ENCODE data around the gene XPO1.

GRCh38 chr2:61443342-61444041, 94.7 kb downstream of the XPO1 start:
- TF ChIP-seq CTCF (conservative IDR thresholded peaks at IDR 0.05 in 1 of 2, IDR thresholded peaks at IDR 0.05 in 1 of 2; ENCODE audit: low read depth in 1 of 2, low read length in 2 of 2), result no peak
- TF ChIP-seq EZH2 (IDR thresholded peaks at IDR 0.05; ENCODE audit: low read length, missing control alignments), result no peak

Measured in fibroblast of lung (primary cell).